ENCODE measurements around the gene WFDC1. TPM values are rescaled to one million over a fixed set of nuclear protein-coding genes. Genes with fewer than 3 reads are reported as not detected.
"Not testable (repeated sequence)": the region's sequence is repeated elsewhere in the genome, so short reads cannot be mapped to it uniquely, and the experiment has no call there.

The WFDC1 gene
- total RNA-seq, 1 donor from 2014 or later = not detected

DNA sequence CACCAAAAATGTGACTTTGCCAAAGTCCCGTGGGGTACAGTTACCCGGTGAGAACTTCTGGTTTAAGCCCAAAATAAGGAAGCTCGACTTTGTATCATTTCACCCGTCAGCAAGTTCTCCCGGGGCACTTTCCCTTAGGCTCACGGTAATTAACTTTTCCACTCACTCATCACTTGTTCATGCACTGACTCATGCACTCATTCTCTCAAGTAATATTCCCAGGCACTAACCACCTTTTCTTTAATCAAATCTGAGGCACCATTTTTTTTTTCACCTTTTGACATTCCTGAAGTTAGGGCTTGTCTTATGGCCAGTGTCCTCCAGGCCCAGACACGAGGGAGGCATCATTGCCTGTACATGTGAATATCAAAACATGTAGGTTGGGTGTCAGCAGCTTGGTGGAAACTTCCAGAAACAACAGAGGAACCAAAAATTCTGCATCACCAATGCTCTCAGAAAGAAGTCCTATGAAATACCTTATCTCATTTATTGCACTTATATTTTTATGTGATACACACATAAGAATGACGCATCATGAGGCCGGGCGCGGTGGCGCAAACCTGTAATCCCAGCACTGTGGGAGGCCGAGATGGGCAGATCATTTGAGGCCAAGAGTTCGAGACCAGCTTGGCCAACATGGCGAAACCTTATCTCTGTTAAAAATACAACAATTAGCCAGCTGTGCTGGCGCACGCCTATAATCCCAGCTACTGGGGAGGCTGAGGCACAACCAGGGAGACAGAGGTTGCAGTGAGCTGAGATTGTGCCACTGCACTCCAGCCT, 37.5 kb downstream of the WFDC1 start:
- CTCF ChIA-PET = no interaction called here
- Mint-ChIP-seq H3K9me3 (peaks cover 3% of the 10 kb centered on the region), H3K4me3 (no peak overlapping the region), H3K27ac (no peak overlapping the region), H3K36me3 (ENCODE audit: low read depth) (no peaks in the 10 kb centered on the region), H3K27me3 (peaks cover 12% of the 10 kb centered on the region), H3K4me1 (no peaks in the 10 kb centered on the region)
- intact Hi-C loops (cut with micrococcal nuclease) = no loop called here
- ATAC-seq (ENCODE audit: low read depth) (no peak), DNase-seq (no peak)
- TF ChIP-seq, protein P1, sequence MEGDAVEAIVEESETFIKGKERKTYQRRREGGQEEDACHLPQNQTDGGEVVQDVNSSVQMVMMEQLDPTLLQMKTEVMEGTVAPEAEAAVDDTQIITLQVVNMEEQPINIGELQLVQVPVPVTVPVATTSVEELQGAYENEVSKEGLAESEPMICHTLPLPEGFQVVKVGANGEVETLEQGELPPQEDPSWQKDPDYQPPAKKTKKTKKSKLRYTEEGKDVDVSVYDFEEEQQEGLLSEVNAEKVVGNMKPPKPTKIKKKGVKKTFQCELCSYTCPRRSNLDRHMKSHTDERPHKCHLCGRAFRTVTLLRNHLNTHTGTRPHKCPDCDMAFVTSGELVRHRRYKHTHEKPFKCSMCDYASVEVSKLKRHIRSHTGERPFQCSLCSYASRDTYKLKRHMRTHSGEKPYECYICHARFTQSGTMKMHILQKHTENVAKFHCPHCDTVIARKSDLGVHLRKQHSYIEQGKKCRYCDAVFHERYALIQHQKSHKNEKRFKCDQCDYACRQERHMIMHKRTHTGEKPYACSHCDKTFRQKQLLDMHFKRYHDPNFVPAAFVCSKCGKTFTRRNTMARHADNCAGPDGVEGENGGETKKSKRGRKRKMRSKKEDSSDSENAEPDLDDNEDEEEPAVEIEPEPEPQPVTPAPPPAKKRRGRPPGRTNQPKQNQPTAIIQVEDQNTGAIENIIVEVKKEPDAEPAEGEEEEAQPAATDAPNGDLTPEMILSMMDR (IDR thresholded peaks at IDR 0.05) = no peak
- POLR2A ChIA-PET = no interaction called here

DNA sequence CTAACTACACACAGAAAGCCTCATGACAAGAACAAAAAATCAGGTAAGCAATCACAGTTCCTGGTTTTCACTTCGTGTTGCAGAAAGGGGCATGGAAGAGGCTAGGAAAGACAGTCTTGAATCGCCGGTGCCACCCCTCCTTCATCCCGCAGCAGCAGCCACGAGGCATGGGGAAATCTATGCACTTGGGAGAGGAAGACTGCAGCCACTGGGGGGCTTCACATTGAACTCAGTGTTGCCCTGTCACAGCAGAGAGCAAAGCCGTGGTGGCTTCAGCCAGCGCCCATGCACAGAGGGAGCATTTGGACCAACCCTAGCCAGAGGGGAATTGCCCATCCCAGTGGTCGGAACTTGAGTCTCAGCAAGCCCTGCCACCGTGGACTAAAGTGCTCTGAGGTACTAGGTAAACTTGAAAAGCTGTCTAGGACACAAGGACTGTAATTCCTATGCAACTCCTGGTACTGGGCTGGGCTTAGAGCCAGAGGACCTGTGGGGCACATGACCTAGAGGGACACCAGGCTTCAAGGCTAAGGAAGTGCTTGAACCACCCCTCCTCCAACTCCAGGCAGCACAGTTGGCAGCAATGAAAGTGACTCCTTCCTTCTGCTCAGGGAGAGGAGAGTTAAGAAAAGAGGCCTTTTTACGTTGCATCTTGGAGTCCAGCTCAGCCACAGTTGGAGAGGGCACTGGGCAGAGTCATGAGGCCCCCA, 38.5 kb downstream of the WFDC1 start:
- H3K27ac Mint-ChIP-seq = no peak overlapping the region
- ChIA-PET POLR2A (no interaction called here), CTCF (no interaction called here)
- H3K4me1 Mint-ChIP-seq = no peaks in the 10 kb centered on the region
- no peak for ATAC-seq (ENCODE audit: low read depth)
- DNase-seq = no peak
- peaks cover 8% of the 10 kb centered on the region for H3K27me3 Mint-ChIP-seq
- no peaks in the 10 kb centered on the region for H3K36me3 Mint-ChIP-seq (ENCODE audit: low read depth)
- peaks cover 6% of the 10 kb centered on the region for H3K9me3 Mint-ChIP-seq
- no peak overlapping the region for H3K4me3 Mint-ChIP-seq
- intact Hi-C loops (cut with micrococcal nuclease) = no loop called here
- TF ChIP-seq, protein P1 (IDR thresholded peaks at IDR 0.05) = no peak

DNA sequence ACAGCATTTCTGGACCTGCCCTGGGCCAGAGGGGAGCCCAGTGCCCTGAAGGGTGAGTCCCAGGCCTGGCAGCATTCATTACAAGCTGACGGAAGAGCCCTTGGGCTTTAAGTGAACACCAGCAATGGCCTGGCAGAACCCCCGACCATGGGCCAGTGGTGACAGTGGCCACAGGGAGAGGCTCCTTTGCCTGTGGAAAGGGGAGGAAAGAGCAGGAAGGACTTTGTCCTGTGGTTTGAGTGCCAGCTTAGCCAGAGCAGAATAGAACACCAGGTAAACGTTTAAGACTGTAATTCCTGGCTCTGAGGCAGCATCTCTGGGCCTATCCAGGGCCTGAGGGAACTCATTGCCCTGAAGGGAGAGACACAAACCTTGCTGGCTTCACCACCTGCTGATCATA, 39.4 kb downstream of the WFDC1 start:
- no peak for ATAC-seq (ENCODE audit: low read depth)
- Mint-ChIP-seq H3K4me1 (no peaks in the 10 kb centered on the region), H3K36me3 (ENCODE audit: low read depth) (no peaks in the 10 kb centered on the region), H3K9me3 (peaks cover 6% of the 10 kb centered on the region), H3K4me3 (no peak overlapping the region), H3K27ac (no peak overlapping the region), H3K27me3 (peaks cover 8% of the 10 kb centered on the region)
- TF ChIP-seq, protein P1 (IDR thresholded peaks at IDR 0.05) = no peak
- POLR2A ChIA-PET = no interaction called here
- CTCF ChIA-PET = no interaction called here
- intact Hi-C loops (cut with micrococcal nuclease) = no loop called here
- no peak for DNase-seq

DNA sequence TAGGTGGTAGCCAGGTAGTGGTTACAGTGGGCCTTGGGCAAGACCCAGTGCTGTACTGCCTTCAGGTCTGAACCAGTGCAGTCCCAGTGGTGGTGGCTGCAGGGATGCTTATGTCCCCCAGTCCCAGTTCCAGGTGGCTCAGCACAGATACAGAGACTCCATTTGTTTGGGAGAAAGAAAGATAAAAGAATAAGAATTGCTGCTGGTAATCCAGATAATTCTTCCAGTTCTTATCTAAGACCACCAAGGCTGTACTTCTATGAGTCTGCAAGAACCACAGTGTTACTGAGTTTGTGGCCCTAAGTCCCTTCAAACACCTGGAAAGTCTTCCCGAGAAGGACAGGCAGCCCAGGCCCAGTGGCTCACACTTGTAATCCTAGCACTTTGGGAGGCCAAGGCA, 39.8 kb downstream of the WFDC1 start:
- Mint-ChIP-seq H3K27me3 (peaks cover 8% of the 10 kb centered on the region), H3K36me3 (ENCODE audit: low read depth) (no peaks in the 10 kb centered on the region), H3K4me3 (no peak overlapping the region), H3K27ac (no peak overlapping the region), H3K9me3 (peaks cover 6% of the 10 kb centered on the region), H3K4me1 (no peaks in the 10 kb centered on the region)
- POLR2A ChIA-PET = no interaction called here
- CTCF ChIA-PET = no interaction called here
- intact Hi-C loops (cut with micrococcal nuclease) = no loop called here
- DNase-seq (no peak), ATAC-seq (ENCODE audit: low read depth) (no peak)
- TF ChIP-seq, protein P1 (IDR thresholded peaks at IDR 0.05) = no peak

DNA sequence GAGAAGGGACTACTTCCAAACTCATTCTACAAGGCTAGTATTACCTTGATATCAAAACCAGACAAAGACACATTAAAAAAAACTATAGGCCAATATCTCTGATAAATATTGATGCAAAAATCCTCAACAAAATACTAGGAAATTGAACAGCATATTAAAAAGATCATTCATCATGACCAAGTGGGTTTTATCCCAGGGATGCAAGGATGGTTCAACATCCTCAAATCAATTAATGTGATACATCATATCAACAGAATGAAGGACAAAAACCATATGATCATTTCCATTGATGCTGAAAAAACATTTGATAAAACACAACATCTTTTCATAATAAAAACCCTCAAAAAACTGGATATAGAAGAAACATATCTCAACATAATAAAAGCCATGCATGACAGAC, 42.6 kb downstream of the WFDC1 start:
- CTCF ChIA-PET; POLR2A ChIA-PET; H3K9me3 Mint-ChIP-seq; DNase-seq; H3K27me3 Mint-ChIP-seq; H3K4me1 Mint-ChIP-seq; H3K36me3 Mint-ChIP-seq (ENCODE audit: low read depth); intact Hi-C loops (cut with micrococcal nuclease); H3K4me3 Mint-ChIP-seq; ATAC-seq (ENCODE audit: low read depth); H3K27ac Mint-ChIP-seq: not testable (repeated sequence)

Data from activated B cell treated with CpG ODN at 0.5 μM for 24 hours (primary cell).